ENCODE results near the gene SCOC. TPM values are rescaled to one million over a fixed set of nuclear protein-coding genes. Genes with fewer than 3 reads are reported as not detected.

The SCOC gene
- total and polyA plus RNA-seq, 7 donors: 23.9 to 85.9 (median 31.6) TPM

DNA sequence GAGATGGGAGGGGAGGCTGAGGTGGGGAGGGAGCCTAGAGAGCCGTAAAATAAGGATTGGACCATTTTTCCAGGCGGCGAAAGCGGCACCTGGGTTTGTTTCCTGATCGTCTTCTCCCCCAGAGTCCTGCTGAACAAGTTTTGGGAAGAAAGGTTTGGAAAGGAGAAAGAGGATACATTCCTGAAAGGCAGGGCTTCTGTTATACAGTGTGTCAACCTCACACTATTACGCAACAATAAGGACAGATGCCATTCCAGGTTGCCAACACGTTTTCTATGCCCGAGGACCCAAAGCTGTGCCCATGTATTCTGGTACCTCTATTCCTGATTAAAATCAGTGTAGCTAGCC is 658 bp downstream of the SCOC start:
- intact Hi-C loops (cut with DNase I): loop anchor here (5.0 to 10.0 kb wide), 3 partner anchors 148 to 761 kb away; partner anchors contain the start of genes ELMOD2 (in 2 of the 2) and RNF150 (in 1 of the 2)
- peak in 1 of 4 donors; percentile 35 for ATAC-seq

DNA sequence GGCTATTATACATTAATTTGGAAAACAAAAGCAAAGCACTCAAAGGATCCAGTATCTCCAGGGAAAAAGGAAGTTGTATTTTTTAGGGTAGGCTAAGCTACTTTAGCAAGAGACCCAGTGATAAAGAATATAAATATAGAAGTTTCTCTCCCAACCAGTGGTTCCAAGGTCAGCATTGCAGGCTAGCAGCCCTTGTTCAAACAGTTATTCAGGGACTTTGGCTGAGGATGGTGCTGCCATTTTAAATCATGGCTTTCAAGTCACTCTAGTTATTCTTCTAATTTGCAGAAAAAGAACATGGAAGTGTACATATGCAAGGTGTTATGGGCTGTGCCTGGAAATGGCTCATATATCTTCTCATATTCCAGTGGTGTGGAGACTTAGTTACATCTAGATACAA is 9.3 kb downstream of the SCOC start:
- TF ChIP-seq, protein P1, sequence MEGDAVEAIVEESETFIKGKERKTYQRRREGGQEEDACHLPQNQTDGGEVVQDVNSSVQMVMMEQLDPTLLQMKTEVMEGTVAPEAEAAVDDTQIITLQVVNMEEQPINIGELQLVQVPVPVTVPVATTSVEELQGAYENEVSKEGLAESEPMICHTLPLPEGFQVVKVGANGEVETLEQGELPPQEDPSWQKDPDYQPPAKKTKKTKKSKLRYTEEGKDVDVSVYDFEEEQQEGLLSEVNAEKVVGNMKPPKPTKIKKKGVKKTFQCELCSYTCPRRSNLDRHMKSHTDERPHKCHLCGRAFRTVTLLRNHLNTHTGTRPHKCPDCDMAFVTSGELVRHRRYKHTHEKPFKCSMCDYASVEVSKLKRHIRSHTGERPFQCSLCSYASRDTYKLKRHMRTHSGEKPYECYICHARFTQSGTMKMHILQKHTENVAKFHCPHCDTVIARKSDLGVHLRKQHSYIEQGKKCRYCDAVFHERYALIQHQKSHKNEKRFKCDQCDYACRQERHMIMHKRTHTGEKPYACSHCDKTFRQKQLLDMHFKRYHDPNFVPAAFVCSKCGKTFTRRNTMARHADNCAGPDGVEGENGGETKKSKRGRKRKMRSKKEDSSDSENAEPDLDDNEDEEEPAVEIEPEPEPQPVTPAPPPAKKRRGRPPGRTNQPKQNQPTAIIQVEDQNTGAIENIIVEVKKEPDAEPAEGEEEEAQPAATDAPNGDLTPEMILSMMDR (IDR thresholded peaks at IDR 0.05): no peak
- intact Hi-C loops (cut with DNase I): no loop called here
- H3K27ac ChIP-seq: no peak overlapping the region
- no peak overlapping the region for H3K4me3 ChIP-seq
- no peaks in the 10 kb centered on the region for H3K9me3 ChIP-seq
- DNase-seq: no peak
- peaks cover 0 to 33% of the 10 kb centered on the region in 2 donors for H3K36me3 ChIP-seq (ENCODE audit: insufficient read depth in 1 of 2, low read depth in 1 of 2)
- ATAC-seq: no peak
- no peaks in the 10 kb centered on the region for H3K4me1 ChIP-seq
- no peaks in the 10 kb centered on the region for H3K27me3 ChIP-seq (ENCODE audit: insufficient read depth in 3 of 3, low read length in 2 of 3)

More for the DNA sequence above, 658 bp downstream of the SCOC start:
- TF ChIP-seq, protein P1 (IDR thresholded peaks at IDR 0.05): no peak
- Histone ChIP-seq H3K27me3 (ENCODE audit: insufficient read depth in 3 of 3, low read length in 2 of 3) (no peaks in the 10 kb centered on the region), H3K4me3 (peak overlapping the region; percentile 94), H3K27ac (peak overlapping the region; percentile 94), H3K4me1 (peaks cover 28% of the 10 kb centered on the region), H3K9me3 (no peaks in the 10 kb centered on the region), H3K36me3 (ENCODE audit: insufficient read depth in 1 of 2, low read depth in 1 of 2) (peaks cover 0 to under 1% of the 10 kb centered on the region in 2 donors)
- 3 to 4% (median 3%) methylated on average over 8 of the region's 8 CpGs for WGBS, 3 donors
- no peak for DNase-seq

DNA sequence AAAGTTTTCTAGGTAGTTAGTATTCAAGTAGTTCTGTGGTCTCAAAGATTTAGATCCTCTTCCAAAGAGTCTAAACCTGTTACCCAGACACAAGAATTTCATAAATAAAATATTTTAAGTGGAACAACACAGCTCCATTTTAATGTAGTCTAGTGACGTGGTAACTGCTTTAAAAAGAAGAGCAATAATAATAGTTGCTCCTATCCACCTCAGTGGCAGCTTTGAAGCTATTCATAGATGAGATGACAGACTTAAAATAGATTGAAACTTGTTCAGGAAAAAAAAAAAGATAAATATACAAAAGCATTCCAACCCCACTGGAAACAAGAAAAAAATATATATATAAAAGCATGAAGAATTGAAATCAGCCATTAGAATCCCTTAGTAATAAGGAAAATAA is 14.6 kb downstream of the SCOC start:
- Histone ChIP-seq H3K4me1 (no peaks in the 10 kb centered on the region), H3K27me3 (ENCODE audit: insufficient read depth in 3 of 3, low read length in 2 of 3) (no peaks in the 10 kb centered on the region), H3K27ac (no peak overlapping the region), H3K9me3 (no peaks in the 10 kb centered on the region), H3K36me3 (ENCODE audit: insufficient read depth in 1 of 2, low read depth in 1 of 2) (peaks cover 0 to 2% of the 10 kb centered on the region in 2 donors), H3K4me3 (no peak overlapping the region)
- TF ChIP-seq, protein P1 (IDR thresholded peaks at IDR 0.05): no peak
- ATAC-seq (no peak), DNase-seq (no peak)
- 41 to 63% (median 45%) methylated on average over 1 of the region's 1 CpG for WGBS, 3 donors
- intact Hi-C loops (cut with DNase I): no loop called here

DNA sequence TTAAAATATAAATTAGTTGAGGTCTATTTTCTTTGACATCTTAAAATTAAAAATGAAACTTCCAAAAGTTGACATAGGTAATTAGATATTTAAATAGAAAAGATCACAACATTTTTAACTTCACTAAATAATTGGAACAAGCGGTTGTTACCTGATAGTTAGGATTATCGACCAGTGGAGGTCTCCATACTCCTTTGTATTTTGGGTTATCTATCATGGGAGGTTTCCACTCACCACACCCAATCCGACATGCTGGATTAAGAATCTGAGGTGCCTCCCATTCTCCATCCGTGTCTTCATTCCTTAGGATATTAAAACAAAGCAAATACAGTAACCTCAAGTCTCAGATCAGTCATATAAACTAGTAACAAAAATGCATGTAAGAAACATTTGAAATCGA is 22.2 kb downstream of the SCOC start:
- Histone ChIP-seq H3K9me3 (no peaks in the 10 kb centered on the region), H3K36me3 (ENCODE audit: insufficient read depth in 1 of 2, low read depth in 1 of 2) (no peaks in the 10 kb centered on the region), H3K27ac (no peak overlapping the region), H3K4me1 (no peaks in the 10 kb centered on the region), H3K4me3 (no peak overlapping the region), H3K27me3 (ENCODE audit: insufficient read depth in 3 of 3, low read length in 2 of 3) (no peaks in the 10 kb centered on the region)
- TF ChIP-seq, protein P1 (IDR thresholded peaks at IDR 0.05): no peak
- no peak for ATAC-seq
- intact Hi-C loops (cut with DNase I): no loop called here
- 68 to 72% (median 71%) methylated on average over 5 of the region's 5 CpGs for WGBS, 3 donors
- no peak for DNase-seq

DNA sequence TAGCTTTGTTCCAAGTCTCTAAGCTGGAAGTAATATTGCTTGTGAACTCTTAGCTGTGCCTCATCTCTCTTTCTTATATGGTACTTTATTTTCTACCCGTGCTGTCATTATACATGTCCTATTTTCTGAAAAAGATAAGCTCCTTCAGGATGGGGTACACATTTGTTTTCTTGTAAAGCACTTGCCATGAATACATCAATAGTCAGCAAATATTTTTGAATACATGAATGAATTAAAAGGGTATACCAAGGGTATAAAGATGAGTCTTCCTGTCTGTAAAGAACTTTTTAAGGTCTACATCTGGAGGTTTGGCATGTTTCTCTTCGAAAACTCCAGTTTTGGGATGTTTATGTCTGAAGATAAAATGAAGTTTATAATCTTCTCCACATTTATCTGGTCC is 26.7 kb downstream of the SCOC start:
- Histone ChIP-seq H3K27ac (no peak overlapping the region), H3K4me3 (no peak overlapping the region), H3K4me1 (no peaks in the 10 kb centered on the region), H3K36me3 (ENCODE audit: insufficient read depth in 1 of 2, low read depth in 1 of 2) (no peaks in the 10 kb centered on the region), H3K9me3 (no peaks in the 10 kb centered on the region), H3K27me3 (ENCODE audit: insufficient read depth in 3 of 3, low read length in 2 of 3) (no peaks in the 10 kb centered on the region)
- TF ChIP-seq, protein P1 (IDR thresholded peaks at IDR 0.05): no peak
- intact Hi-C loops (cut with DNase I): no loop called here
- ATAC-seq (no peak), DNase-seq (no peak)
- 73 to 86% (median 84%) methylated on average over 2 of the region's 2 CpGs for WGBS, 3 donors

All from psoas muscle (tissue), 8 donors.